Neural cell (in vitro differentiated cells): ENCODE measurements around the gene PCIF1. TPM values are rescaled to one million over a fixed set of nuclear protein-coding genes. Genes with fewer than 3 reads are reported as not detected.
"Not testable (repeated sequence)": the region's sequence is repeated elsewhere in the genome, so short reads cannot be mapped to it uniquely, and the experiment has no call there.

Experiments
- H2AFZ ChIP-seq: fragments of 200-600, 300-800 bp; sonication (generic), shearing (Covaris generic); 2 replicates; pipeline ENCODE4 v1.6.0; 2014; ENCODE audit warnings: low read depth, mild to moderate bottlenecking, antibody characterized with exemption, low read length, moderate library complexity
- H3F3A ChIP-seq: fragments of 200-600 bp; shearing (Covaris generic); 2 replicates; pipeline ENCODE4 v1.6.1; 2016; ENCODE audit warnings: mild to moderate bottlenecking, moderate library complexity, mixed read lengths, antibody characterized with exemption, low read length; ENCODE audit not compliant: insufficient read depth, poor library complexity, severe bottlenecking
- H3K27ac ChIP-seq: fragments of 200-600, 300-800 bp; sonication (generic), shearing (Covaris generic); 2 replicates; pipeline ENCODE4 v1.5.1; 2014; ENCODE audit warnings: mild to moderate bottlenecking, low read length, moderate library complexity
- H3K27me3 ChIP-seq: fragments of 300-800, 200-600 bp; sonication (generic), shearing (Covaris generic); 2 replicates; pipeline ENCODE4 v1.6.0; 2014; ENCODE audit warnings: mild to moderate bottlenecking, low read depth, low read length, moderate library complexity; ENCODE audit not compliant: insufficient read depth
- H3K36me3 ChIP-seq: fragments of 300-800, 200-600 bp; sonication (generic), shearing (Covaris generic); 2 replicates; pipeline ENCODE4 v1.5.1; 2014; ENCODE audit warnings: mild to moderate bottlenecking, antibody characterized with exemption, low read length, moderate library complexity; ENCODE audit not compliant: insufficient read depth
- H3K4me2 ChIP-seq: fragments of 300-800, 200-600 bp; sonication (generic), shearing (Covaris generic); 2 replicates; pipeline ENCODE4 v1.6.0; 2014; ENCODE audit warnings: mild to moderate bottlenecking, low read length
- H3K4me3 ChIP-seq: fragments of 300-800, 200-600 bp; sonication (generic), shearing (Covaris generic); 2 replicates; pipeline ENCODE4 v1.5.1; 2014; ENCODE audit warnings: mild to moderate bottlenecking, low read length, moderate library complexity
- H3K79me2 ChIP-seq: fragments of 200-600 bp; shearing (Covaris generic); replicated peaks from 2 replicates; pipeline ENCODE4 v1.6.0; 2014; ENCODE audit warnings: mild to moderate bottlenecking, low read length, moderate library complexity; ENCODE audit not compliant: insufficient read depth
- H3K9ac ChIP-seq: fragments of 300-800, 200-600 bp; sonication (generic), shearing (Covaris generic); 2 replicates; pipeline ENCODE4 v1.6.1; 2016; ENCODE audit warnings: mild to moderate bottlenecking, low read length, mixed read lengths
- H3K9me2 ChIP-seq: fragments of 200-600 bp; shearing (Covaris generic); 2 replicates; pipeline ENCODE4 v1.6.1; 2016; ENCODE audit warnings: mild to moderate bottlenecking, low read length, mixed read lengths; ENCODE audit not compliant: insufficient read depth
- H3K9me3 ChIP-seq: fragments of 200-600, 300-800 bp; sonication (generic), shearing (Covaris generic); 2 replicates; pipeline ENCODE4 v1.6.1; 2016; ENCODE audit warnings: mild to moderate bottlenecking, mixed run types, low read length, moderate library complexity, mixed read lengths
- H4K20me1 ChIP-seq: fragments of 200-600 bp; shearing (Covaris generic); 2 replicates; pipeline ENCODE4 v1.6.1; 2016; ENCODE audit warnings: mild to moderate bottlenecking, mixed run types; ENCODE audit not compliant: insufficient read depth
- CTCF ChIP-seq: fragments of 450-650 bp; IDR thresholded peaks from 2 replicates; pipeline ENCODE4 v1.5.1; 2014; ENCODE audit warnings: antibody characterized with exemption, mild to moderate bottlenecking, moderate library complexity; ENCODE audit not compliant: poor library complexity, severe bottlenecking
- EP300 ChIP-seq: fragments of 450-650 bp; conservative IDR thresholded peaks from 2 replicates; pipeline ENCODE4 v1.6.1; 2014; ENCODE audit warnings: antibody characterized with exemption, mild to moderate bottlenecking, moderate library complexity; ENCODE audit not compliant: poor library complexity, severe bottlenecking
- EZH2 ChIP-seq: fragments of 200-600, 300-800 bp; shearing (Covaris generic), sonication (generic); IDR thresholded peaks from 2 replicates; pipeline ENCODE4 v1.6.1; 2014; ENCODE audit warnings: antibody characterized with exemption, low read length, borderline replicate concordance, mild to moderate bottlenecking; ENCODE audit not compliant: insufficient read depth, poor library complexity, severe bottlenecking
- MXI1 ChIP-seq: fragments of 450-650 bp; conservative IDR thresholded peaks from 2 replicates; pipeline ENCODE4 v1.6.1; 2014; ENCODE audit warnings: antibody characterized with exemption, mild to moderate bottlenecking; ENCODE audit not compliant: poor library complexity, severe bottlenecking
- POLR2AphosphoS5 ChIP-seq: IDR thresholded peaks from 2 replicates; pipeline ENCODE4 v1.6.1; 2012
- RAD21 ChIP-seq: fragments of 450-650 bp; conservative IDR thresholded peaks from 2 replicates; pipeline ENCODE4 v1.6.1; 2014; ENCODE audit warnings: antibody characterized with exemption, mild to moderate bottlenecking, moderate library complexity
- REST ChIP-seq: IDR thresholded peaks from 2 replicates; pipeline ENCODE4 v1.6.1; 2012; ENCODE audit warnings: borderline replicate concordance
- SMC3 ChIP-seq: fragments of 450-650 bp; conservative IDR thresholded peaks from 2 replicates; pipeline ENCODE4 v1.6.1; 2014; ENCODE audit warnings: antibody characterized with exemption, mild to moderate bottlenecking, moderate library complexity; ENCODE audit not compliant: poor library complexity
- TAF1 ChIP-seq: IDR thresholded peaks from 2 replicates; pipeline ENCODE4 v1.6.1; 2012; ENCODE audit warnings: low read depth
- polyA plus RNA-seq: library from polyadenylated mRNA; depleted of rRNA; stranded (reverse); fragments of >200 nt; gene quantifications from 2 replicates; pipeline ENCODE4 v1.2.3, GENCODE V29; 2014

The PCIF1 gene
- polyA plus RNA-seq, 1 donor from 2014 or later: 28.3 TPM

GRCh38 chr20:45926731-45927070 is 7.8 kb upstream of the PCIF1 start:
- Histone ChIP-seq H3K36me3 (no peaks in the 10 kb centered on the region), H4K20me1 (no peaks in the 10 kb centered on the region), H3K79me2 (no peaks in the 10 kb centered on the region), H3K27ac (no peak overlapping the region), H3K9ac (no peak overlapping the region), H3K9me3 (no peaks in the 10 kb centered on the region), H3K4me3 (no peak overlapping the region), H3F3A (no peaks in the 10 kb centered on the region), H3K27me3 (no peaks in the 10 kb centered on the region), H3K4me2 (no peak overlapping the region), H3K9me2 (no peaks in the 10 kb centered on the region), H2AFZ (no peak overlapping the region)
- TF ChIP-seq POLR2AphosphoS5: no peak
- TF ChIP-seq REST: no peak
- TF ChIP-seq TAF1: no peak
- TF ChIP-seq EZH2: no peak
- no peak for TF ChIP-seq EP300
- TF ChIP-seq MXI1: no peak
- no peak for TF ChIP-seq SMC3
- no peak for TF ChIP-seq RAD21
- no peak for TF ChIP-seq CTCF

- H3F3A ChIP-seq: no peaks in the 10 kb centered on the region
- no peak overlapping the region for H2AFZ ChIP-seq
- H3K4me3 ChIP-seq: no peak overlapping the region
- no peaks in the 10 kb centered on the region for H3K27me3 ChIP-seq
- H3K27ac ChIP-seq: no peak overlapping the region
- H4K20me1 ChIP-seq: no peaks in the 10 kb centered on the region
- TF ChIP-seq REST: no peak
- H3K9me2 ChIP-seq: no peaks in the 10 kb centered on the region
- no peak overlapping the region for H3K4me2 ChIP-seq
- no peak overlapping the region for H3K9ac ChIP-seq
- H3K79me2 ChIP-seq: no peaks in the 10 kb centered on the region
- H3K36me3 ChIP-seq: no peaks in the 10 kb centered on the region
- H3K9me3 ChIP-seq: no peaks in the 10 kb centered on the region
Observed at GRCh38 chr20:45927071-45927878, 7.2 kb upstream of the PCIF1 start.

GRCh38 chr20:45931680-45932079 is 2.8 kb upstream of the PCIF1 start:
- H3K4me3 ChIP-seq, H3K27me3 ChIP-seq, H3K27ac ChIP-seq, H3K36me3 ChIP-seq, H3K9ac ChIP-seq, H3F3A ChIP-seq, H3K4me2 ChIP-seq, H2AFZ ChIP-seq, H4K20me1 ChIP-seq, H3K9me2 ChIP-seq, H3K9me3 ChIP-seq: not testable (repeated sequence)
- H3K79me2 ChIP-seq: peaks cover 18% of the 10 kb centered on the region
